ENCODE measurements around the gene PPP2R2C.

The PPP2R2C gene

DNA sequence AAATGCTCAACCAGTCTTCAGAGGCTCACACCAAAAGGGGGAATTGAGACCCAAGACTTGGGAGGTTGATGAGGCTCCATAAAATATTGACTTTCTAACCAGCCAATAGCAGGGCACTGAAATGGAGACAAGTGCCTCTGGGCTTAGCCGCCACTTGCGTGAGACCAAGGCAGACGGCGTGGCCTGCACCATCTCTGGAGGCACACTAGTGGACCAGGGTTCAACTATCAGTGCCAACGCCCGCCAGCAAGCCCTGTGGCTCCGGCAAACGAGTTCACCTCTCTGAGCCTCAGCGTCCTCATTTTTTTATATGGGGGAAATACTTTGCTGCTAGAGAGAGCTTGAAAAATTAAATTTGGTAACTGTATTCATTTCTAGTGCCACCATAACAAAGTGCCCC is 50.3 kb downstream of the PPP2R2C start:
- DNase-seq = no peak

DNA sequence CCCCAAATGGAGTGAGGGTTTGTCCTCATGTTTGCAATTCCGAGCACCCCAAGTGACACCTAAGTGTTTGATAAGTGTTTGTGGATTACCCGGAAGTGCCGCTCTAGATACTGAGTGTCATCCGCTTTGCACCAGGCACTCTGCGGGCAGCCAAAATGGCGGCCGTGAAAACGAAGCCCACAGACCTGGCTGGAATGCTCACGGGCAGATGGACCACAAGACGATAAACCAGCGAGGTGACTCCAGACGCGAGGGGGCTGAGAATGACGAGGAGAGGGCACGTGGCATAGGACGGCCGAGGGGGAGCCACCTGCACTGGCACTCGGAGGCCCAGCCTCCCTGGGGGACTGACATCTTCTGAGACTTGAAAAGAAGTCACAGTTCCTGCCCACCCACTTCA is 51.0 kb downstream of the PPP2R2C start:
- no peak for DNase-seq

DNA sequence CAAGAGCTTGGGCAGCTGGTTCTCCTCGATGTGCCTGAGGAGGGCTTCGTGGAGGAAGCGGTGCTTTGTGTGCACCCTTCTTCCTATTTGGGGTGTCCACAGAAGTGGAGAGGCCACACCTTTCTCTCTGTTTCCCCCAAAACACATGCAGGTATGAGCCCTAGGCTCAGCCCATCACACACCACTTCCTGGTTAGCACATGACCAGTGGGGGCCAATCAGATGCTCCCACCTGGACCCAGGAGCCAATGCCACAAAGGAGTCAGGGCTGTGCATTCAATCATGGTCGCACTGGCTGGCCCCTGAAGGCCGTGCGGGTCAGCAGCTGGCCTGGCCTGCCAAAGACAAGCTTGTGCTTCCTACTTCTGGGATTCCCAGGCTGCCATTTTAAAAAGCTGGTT is 51.4 kb downstream of the PPP2R2C start:
- no peak for DNase-seq

DNA sequence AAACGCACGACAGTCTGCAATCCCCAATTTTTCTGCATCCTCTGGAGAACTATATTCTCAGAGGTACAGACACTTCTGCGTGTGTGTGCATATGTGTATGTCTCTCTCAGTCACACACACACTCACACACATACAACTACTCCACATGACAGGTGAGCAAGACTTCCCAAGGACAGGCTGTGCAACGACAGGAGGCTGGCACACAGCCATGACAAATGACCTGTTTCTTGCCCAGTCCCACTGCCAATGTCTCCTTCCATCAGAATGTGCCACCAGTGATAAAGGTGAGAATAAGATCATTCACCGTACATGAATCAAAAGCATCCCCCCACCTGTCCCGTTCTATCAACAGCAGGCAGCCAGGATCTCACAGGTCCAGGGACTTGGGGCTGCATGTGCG is 52.4 kb downstream of the PPP2R2C start:
- no peak for DNase-seq

DNA sequence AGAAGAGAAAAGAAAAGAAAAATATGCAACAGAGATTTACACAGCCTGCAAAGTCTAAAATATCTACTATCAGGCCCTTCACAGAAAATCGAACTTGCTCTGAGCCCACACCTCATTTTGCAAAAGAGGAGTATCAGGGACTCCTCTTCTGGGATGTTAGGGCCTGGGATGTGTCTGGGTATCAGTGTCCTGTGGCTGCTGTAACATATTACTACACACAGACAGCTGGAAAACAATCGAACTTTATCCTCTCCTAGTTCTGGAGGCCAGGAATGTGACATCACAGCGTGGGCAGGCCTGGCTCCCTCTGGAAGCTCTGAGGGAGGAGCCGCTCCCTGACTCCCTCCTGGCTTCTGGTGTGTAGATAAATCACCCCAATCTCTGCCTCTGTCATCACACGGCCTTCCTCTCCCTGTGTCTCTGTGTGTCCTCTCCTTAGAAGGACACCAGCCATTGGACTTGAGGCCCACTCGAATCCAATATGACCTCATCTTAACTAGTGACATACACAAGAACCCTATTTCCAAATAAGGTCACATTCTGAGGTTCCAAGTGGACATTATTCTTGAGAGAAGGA is 52.9 kb downstream of the PPP2R2C start:
- DNase-seq = no peak

DNA sequence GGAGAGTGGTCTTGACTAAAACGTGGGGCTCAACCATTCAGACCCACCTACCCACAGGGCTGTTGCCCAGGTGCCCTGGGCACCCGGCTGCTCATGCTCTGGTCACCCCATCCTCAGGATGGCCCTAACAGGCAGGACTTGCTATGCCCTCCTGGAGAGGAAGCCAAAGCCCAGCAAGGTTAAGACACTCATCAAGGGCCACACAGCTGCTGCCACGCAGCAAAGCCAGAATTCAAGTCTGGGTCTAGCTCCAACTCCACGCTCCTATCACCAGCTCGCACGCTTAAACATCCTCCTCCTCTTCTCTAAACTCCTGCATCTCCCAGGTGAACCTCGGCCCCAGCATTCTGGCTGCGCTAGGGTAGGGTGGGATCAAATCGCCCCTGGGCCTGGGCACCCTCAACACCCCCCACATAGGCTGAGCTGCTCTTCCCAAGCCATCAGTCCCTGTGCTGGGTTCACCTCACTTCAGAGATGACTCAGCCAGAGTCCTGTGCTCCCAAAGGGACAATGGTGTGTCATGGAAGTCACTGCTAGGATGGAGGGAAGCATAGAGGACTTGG is 54.1 kb downstream of the PPP2R2C start:
- DNase-seq = no peak

DNA sequence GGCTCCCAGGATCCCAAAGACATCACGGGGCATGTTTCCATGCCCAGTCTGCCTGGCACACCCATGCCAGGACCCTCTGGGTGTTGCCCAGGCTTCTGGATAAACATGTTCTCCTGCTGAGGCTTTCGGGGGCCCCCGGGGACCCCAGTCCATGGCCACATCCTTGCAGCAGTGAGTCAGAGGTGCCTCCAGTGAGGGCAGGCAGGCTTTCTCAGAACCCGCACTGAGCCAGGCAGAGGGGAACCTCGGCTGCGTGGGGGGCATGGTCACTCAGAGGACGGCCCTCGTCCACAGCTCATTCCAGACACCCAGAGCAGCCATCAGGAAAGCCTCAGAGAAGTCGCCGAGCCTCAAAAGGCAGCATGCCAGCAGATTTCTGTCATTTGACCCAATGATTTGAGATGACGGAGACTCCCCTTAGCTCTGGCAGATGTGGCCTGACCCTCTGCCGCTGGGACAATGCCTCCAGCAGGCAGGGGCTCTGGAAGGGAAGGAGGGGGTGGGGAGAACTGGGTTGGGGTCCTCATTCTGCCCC is 54.8 kb downstream of the PPP2R2C start:
- DNase-seq = no peak

DNA sequence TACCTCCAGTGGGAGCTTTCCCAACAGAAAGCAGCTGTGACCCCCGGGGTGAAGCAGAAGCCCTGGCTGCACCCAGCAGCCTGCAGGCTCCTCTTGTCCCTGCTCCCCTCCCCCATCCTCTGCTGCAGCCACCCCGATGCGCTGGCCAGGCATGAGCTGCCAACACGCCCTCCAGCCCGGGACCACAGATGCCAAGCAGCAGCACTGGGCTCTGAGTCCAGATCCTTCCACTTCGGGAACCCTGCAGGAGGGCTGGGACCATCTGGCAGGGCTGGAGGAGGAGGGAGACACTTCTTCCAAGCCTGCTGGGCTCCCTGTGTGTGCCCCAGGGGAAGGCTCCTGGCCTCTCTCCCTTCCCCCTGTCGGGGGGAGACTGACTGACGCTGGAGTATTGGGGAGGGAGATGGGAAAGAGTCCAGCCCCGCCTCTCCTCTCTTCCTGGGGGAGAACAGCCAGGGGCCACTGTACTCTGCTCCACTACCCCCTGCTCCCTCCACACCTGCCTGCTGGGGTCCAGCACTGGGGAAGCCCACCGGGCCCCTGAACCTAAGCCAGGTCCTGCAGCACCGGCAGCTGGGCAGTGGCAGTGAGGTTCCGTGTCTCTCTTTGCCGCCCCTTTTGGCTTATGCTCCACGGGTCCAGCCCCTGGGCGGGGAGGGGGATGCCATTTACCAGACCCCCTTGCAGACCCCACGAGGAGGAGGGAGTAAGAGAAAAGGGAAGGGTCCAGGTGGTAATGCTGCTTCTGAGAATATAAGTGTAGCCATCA is 55.7 kb downstream of the PPP2R2C start:
- no peak for DNase-seq

DNA sequence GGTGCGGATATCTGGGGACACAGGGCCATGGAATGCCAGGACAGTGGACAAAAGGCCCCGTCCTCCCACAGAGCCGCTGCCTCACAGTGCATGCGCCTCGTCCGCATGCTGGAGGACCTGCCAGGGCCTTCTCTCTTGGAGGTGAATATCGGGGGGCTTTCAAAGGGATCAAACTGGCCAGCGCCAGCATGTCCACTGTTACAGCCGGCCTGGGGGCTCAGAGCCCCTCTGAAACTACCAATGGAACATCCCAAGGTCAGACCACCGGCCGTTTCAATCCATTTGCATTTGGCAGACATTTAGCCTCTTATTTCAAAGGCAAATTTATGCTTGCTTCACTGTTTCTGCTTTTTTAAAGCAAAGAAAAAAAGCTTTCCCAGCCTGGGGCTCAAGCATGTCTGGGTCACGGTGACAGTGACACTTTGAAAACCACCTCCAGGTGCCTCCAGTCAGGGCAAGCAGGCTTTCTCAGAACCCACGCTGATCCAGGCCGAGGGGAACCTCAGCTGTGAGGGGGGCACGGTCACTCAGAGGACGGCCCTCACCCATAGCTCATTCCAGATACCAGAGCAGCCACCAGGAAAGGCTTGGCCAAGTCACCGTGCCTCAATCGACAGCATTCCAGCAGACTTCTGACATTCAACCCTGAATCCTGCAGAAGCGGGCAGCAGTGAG is 57.2 kb downstream of the PPP2R2C start:
- no peak for DNase-seq

DNA sequence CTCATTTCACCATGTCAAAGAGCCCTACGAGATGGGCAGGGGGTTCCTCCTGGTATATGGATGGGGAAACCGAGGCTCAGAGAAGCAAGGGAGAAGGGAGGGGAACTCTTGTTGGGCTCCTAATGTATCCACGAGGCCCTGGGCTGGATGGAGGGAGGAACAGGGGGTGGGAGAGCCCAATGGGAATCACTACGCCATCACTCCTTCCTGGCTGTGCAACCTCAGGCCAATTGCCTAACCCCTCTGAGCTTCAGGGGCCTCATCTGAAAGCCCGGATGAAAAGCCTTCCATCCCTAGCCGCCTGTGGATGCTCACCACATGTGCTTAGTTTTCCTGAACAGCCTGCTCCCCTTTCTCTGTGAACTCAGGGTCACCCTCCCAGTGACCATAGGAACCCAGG is 57.8 kb downstream of the PPP2R2C start:
- DNase-seq = no peak

DNA sequence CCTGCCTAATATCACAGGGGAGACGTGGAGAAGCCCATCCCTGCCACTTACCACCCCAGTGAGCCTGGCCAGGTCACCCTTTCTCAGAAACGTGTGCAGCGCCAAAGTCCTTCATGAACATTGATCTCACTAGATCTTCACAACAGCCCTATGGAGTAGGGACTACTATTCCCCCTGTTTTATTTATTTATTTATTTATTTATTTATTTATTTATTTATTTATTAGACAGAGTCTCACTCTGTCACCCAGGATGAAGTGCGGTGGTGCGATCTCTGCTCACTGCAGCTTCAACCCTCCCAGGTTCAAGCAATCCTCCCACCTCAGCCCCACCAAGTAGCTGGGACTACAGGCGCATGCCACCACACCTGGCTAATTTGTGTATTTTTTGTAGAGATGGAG is 61.8 kb downstream of the PPP2R2C start:
- no peak for DNase-seq

DNA sequence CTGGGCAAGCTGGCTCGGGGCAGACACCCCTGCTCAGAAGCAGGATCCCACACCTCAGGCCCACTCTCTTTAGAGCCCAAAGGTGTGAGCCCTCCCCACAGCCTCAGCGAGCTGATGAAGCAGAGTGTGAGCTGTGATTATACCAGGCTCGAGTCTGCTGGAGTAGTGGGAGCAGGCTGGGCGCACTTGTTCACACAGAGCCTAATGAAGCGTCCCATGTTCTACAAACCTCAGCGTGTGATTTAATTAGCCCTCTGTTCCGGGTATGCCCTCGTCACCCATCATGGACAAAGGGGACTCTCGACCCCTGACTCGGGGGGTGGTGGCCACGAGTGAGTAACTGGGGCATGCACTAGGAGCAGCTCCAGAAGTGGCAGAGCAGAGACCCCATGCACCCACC is 62.3 kb downstream of the PPP2R2C start:
- DNase-seq = no peak

DNA sequence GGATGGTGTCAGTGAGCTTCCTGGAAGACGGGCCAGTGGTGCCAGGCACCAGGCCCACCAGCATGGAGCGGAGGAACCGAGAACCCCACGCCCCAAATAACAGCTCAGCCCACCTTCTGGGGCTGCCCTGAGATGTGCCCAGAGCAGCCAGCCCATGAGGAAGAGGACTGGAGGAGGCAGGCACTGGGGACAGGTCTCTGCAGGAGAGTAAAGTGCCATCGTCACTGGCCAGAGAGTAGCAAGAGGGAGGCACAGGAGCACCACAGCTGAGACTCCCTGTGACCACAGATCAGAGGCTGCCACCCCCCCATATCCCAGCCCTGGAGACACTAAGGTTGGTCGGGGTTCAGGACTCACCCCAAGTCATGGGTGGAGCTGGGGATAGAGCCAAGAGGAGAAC is 63.0 kb downstream of the PPP2R2C start:
- DNase-seq = no peak

DNA sequence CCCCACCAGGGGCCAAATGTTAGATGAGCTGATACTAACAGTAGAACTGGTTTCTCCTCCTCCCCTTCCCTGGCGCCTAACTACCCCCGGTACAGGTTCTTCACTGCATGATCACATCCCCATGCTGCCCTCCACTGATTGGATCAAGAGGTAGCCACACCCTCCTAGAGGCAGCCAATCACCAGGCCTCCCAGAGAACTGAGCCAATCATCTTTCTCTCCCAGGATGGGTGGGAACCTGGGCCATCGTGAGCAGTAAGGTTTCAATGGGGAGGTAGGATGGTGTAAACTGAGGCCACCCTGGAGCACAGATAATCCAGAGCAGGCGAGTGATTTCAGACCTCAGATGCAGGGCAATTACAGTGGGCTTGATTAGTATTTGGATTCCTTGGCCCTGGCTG is 64.2 kb downstream of the PPP2R2C start:
- DNase-seq = no peak

DNA sequence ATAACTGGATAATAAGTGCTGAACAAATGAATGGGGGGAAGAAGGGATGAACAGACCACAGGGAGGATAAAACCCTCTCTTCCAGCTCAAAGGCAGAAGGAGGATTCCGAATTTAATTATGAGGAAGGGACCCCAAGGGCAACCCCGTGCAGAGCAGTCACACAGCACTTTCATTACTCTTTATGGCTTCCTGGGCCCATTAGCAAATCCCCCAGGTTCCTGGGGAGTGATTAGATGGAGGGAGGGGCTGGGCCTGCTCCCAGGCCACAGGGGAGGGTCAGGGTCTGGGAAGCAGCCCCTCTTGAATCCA is 67.1 kb downstream of the PPP2R2C start:
- DNase-seq = no peak

DNA sequence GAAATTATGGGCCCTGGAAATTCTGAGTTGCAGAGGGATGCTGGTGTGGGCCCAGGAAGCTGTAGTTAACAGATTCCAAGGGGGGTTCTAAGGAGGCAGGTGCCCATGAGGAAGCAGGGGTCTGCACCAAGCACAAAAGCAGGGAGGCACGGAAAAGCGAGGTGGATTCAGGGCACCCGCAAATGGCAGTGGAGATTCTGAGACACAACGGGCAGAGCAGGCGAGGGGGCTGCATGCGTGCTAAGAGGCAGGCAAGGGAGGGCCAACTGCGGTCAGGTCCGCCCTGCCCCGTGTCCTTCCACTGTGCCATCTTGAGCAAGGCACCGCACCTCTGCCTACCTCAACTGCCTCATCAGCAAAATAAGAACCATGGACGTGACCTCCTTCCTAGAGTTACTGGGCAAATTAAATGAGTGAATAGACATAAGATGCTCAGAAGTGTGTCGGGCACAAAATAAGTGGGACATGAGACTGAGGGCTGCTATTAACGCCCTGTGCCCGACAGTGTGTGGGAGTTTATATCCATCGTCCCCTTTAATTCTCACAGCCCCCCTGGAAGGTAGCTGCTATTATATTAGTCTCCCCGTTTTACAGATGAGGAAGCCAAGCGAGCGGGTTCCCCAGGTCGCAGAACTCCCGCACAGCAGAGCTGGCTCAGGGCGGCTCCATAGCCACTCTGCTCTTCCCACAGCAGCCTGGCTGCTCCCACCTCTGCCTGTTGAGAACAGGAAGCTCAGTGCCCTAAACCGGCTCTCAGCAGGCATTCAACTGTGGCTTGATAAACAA is 67.6 kb downstream of the PPP2R2C start:
- no peak for DNase-seq

DNA sequence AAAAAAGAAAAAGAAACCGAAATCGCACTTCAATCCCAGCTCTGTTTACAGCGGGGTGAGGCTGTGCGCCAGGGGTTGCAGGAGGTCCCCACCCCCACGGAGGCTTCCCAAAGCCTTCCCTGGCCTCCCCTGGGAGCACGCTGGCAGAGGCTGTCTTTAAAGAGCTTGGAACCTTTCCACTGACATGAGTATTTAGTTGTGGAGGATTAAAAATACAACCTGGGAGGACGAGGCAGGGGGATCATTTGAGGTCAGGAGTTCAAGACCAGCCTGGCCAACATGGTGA is 69.1 kb downstream of the PPP2R2C start:
- no peak for DNase-seq

DNA sequence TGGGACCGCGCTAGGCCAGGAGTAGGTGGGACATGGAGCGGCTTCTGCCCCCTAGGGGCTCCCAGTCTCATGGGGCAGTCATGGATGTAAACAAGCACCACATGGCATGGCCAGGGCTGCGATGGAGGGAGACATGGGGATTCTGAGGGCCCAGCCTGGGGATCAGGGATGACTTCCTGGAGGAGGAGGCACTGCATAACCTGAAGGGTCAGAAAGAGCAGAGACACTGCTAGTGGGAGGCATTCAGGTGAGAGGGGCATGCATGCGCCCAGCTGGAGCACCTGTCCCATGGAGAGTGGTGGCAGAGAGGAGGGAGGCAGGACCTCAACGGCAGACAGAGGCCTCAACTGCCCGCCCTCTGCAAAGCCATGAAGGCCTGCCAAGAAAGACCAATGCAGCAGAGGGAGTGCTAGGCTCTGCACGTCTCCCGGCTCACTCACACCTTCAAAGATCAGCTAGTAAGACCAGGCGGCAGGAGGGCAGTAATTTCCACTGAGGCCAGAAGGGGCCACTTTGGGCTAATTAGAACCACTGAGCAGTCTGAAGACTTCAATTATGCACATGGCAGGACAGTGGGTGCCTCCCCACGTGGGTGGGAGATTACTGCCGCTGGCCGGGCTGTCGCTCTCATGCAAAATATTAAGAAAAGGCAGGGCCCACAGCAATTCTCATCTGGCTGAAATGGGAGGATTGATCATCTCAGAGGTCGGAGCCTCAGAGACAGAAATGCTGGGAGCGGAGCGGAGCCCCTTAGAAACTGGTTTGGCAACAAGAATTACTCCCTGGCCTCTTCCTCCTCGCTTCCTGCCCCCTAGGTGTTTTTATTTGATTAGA is 69.6 kb downstream of the PPP2R2C start:
- DNase-seq = no peak

DNA sequence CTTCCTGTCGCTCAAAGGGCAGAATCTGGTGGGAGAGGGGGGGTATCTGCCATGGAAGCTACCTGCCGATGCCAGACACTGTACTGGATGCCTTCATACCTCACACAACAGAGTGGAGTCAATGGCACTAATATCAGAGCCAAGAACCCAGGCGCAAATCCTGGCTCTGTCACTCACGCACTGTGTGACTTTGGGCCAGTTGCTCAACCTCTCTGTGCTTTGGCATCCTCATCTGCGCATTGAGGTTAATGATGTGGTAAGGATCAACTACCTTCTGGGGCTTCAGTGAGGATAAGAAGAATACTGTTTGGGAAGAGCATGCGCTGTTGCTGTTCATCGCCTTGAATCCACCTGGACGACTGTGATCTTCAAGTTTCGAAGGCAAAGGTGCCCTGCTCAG is 70.6 kb downstream of the PPP2R2C start:
- no peak for DNase-seq

DNA sequence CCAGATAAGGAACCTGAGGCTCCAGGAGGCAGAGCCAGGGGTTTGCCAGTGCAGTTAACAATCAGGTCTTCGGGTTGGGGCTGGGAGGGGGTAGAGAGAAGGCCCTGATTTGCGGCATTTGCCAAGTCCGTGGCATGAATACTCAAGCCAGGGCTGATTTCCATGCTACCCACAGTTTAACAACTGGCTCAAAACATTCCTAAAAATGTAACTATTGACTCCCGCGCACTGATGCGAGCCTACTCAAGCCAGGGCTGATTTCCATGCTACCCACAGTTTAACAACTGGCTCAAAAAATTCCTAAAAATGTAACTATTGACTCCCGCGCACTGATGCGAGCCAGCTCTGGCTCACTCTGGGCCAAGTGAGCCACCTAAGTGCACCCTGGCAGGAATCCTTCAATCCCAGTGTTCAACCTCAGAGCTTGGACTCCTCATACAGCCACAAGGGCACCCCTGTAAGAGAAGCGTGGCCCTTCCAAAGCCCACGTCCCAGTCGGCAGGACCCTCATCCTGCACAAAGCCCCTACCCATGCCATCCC is 75.6 kb downstream of the PPP2R2C start:
- no peak for DNase-seq

DNA sequence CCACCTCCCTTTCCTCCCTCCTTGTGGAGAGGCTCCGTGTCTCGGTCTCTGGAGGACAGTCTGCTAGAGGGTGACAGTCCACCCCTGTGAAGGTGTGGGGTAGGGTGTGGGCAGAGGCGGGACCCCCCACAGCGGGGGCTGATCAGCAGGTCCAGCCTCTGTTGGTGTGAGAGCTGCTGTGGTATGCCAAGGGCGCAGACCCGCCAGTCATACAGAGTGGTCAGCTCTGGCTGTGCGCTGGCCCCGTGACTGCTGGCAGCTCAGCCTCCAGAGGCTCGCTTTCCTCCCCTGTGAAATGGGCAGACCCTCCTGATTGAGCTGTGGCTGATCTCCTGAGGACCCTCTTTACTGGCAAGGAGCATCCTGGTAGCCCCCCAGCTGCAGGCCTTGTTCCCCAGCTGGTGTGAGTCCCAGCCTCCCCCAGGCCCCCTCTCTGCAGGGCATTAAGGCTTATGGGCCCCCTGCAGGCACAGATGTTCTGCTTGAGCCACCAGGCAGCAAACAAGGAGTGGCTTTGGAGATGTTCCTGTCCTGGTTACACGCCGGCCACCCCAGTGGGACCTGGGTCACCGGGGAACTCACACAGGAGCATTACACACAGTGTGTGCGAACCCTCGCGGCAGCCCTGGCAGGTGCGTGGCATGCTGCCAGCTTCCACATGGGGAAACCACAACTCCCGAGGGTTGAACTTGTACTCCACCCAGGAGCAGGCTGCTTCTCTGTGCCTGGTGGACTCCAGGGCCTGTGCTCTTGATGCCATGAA is 76.8 kb downstream of the PPP2R2C start:
- no peak for DNase-seq

All from activated gamma-delta T cell treated with Interleukin-2 at 50 U/mL for 16 hours (primary cell).